IMR-90 (cell line): ENCODE data around the gene USP28. TPM values are rescaled to one million over a fixed set of nuclear protein-coding genes. Genes with fewer than 3 reads are reported as not detected.
"Not testable (repeated sequence)": the region's sequence is repeated elsewhere in the genome, so short reads cannot be mapped to it uniquely, and the experiment has no call there.

Source experiments
- ATAC-seq: fragments of 200-7000 bp; cut with Tn5 transposase; 2 replicates; pipeline ENCODE4 v1.9.1; 2020; ENCODE audit warnings: low read depth, mild to moderate bottlenecking, moderate library complexity
- BruUV-seq: library from RNA; stranded (reverse); fragments of 400-500 nt; replicated peaks from 2 replicates; lab custom pipeline; 2021; lab: Mats Ljungman, UMichigan
- CTCF ChIA-PET: fragments of 300-600 bp; formaldehyde crosslinking; extraction: SDS; loops from one replicate; lab custom pipeline; 2021; ENCODE audit warnings: antibody characterized with exemption; lab: Yijun Ruan, JAX
- POLR2A ChIA-PET: fragments of 300-600 bp; sonication (Branson Sonifier 250); formaldehyde crosslinking; loops from one replicate; lab custom pipeline; 2022; ENCODE audit warnings: antibody characterized with exemption; ENCODE audit not compliant: unreplicated experiment; lab: Charles Lee
- DNase-seq: peaks from one replicate; pipeline ENCODE4 v3.0.0; 2013
- H2AFZ ChIP-seq: replicated peaks from 2 replicates; pipeline ENCODE3; 2013; ENCODE audit warnings: low read length, mild to moderate bottlenecking; ENCODE audit not compliant: poor library complexity
- H2AK5ac ChIP-seq: 2 replicates; pipeline ENCODE4 v1.6.1; 2013; ENCODE audit warnings: low read depth, low read length, inconsistent platforms
- H2AK9ac ChIP-seq: replicated peaks from 2 replicates; pipeline ENCODE3; 2013; ENCODE audit warnings: mild to moderate bottlenecking, low read depth, low read length, moderate library complexity; ENCODE audit not compliant: poor library complexity
- H2BK120ac ChIP-seq: 2 replicates; pipeline ENCODE4 v1.6.1; 2013; ENCODE audit warnings: low read depth, low read length, inconsistent platforms
- H2BK15ac ChIP-seq: 3 replicates; pipeline ENCODE4 v1.6.1; 2013; ENCODE audit warnings: low read depth, low read length, inconsistent platforms
- H2BK20ac ChIP-seq: 2 replicates; pipeline ENCODE4 v1.6.1; 2013; ENCODE audit warnings: low read depth, mild to moderate bottlenecking, inconsistent platforms, low read length, moderate library complexity
- H2BK5ac ChIP-seq: 2 replicates; pipeline ENCODE4 v1.6.1; 2013; ENCODE audit warnings: mild to moderate bottlenecking, low read depth, low read length, inconsistent platforms; ENCODE audit not compliant: poor library complexity, severe bottlenecking
- H3K14ac ChIP-seq: replicated peaks from 2 replicates; pipeline ENCODE4 v1.6.1; 2013; ENCODE audit warnings: low read depth, low read length, inconsistent platforms
- H3K18ac ChIP-seq: 2 replicates; pipeline ENCODE4 v1.6.1; 2013; ENCODE audit warnings: low read depth, low read length, control low read depth
- H3K23ac ChIP-seq: 2 replicates; pipeline ENCODE4 v1.6.1; 2013; ENCODE audit warnings: low read depth, low read length, inconsistent platforms
- H3K27ac ChIP-seq: 2 replicates; pipeline ENCODE4 v1.5.1; 2013; ENCODE audit warnings: mild to moderate bottlenecking, control low read depth, low read length; ENCODE audit not compliant: insufficient read depth
- H3K27me3 ChIP-seq: 2 replicates; pipeline ENCODE4 v1.6.1; 2013; ENCODE audit warnings: low read length; ENCODE audit not compliant: control insufficient read depth, insufficient read depth
- H3K36me3 ChIP-seq: 2 replicates; pipeline ENCODE4 v1.6.1; 2013; ENCODE audit warnings: low read length, mixed read lengths; ENCODE audit not compliant: control insufficient read depth, insufficient read depth
- H3K4ac ChIP-seq: 2 replicates; pipeline ENCODE4 v1.6.1; 2013; ENCODE audit warnings: low read depth, low read length, inconsistent platforms
- H3K4me1 ChIP-seq: 2 replicates; pipeline ENCODE4 v1.6.1; 2013; ENCODE audit warnings: low read length, mixed read lengths; ENCODE audit not compliant: control insufficient read depth, insufficient read depth
- H3K4me2 ChIP-seq: 2 replicates; pipeline ENCODE4 v1.6.1; 2013; ENCODE audit warnings: low read depth, mild to moderate bottlenecking, control low read depth, low read length, moderate library complexity
- H3K4me3 ChIP-seq: 2 replicates; pipeline ENCODE4 v1.5.1; 2013; ENCODE audit warnings: low read depth, mild to moderate bottlenecking, control low read depth, low read length, moderate library complexity; ENCODE audit not compliant: insufficient read depth
- H3K56ac ChIP-seq: 2 replicates; pipeline ENCODE4 v1.6.1; 2013; ENCODE audit warnings: low read length, inconsistent platforms; ENCODE audit not compliant: insufficient read depth; ENCODE audit errors: extremely low read depth
- H3K79me1 ChIP-seq, 2 experiments: 2 replicates each; pipeline ENCODE4 v1.6.1; 2013; ENCODE audit warnings: low read length in 2 of 2, inconsistent platforms in 1 of 2, low read depth in 1 of 2
- H3K9ac ChIP-seq: 2 replicates; pipeline ENCODE4 v1.6.1; 2013; ENCODE audit warnings: low read depth, low read length, control low read depth
- H3K9me1 ChIP-seq: 2 replicates; pipeline ENCODE4 v1.6.1; 2013; ENCODE audit warnings: low read length, inconsistent platforms; ENCODE audit not compliant: insufficient read depth
- H3K9me3 ChIP-seq: 2 replicates; pipeline ENCODE4 v1.6.1; 2013; ENCODE audit warnings: low read length; ENCODE audit not compliant: control insufficient read depth, insufficient read depth
- H4K20me1 ChIP-seq: 2 replicates; pipeline ENCODE4 v1.6.1; 2013; ENCODE audit warnings: low read length, inconsistent platforms; ENCODE audit not compliant: insufficient read depth
- H4K5ac ChIP-seq: 2 replicates; pipeline ENCODE4 v1.6.1; 2013; ENCODE audit warnings: mild to moderate bottlenecking, low read depth, low read length, control low read depth
- H4K8ac ChIP-seq, 2 experiments: 2 replicates each; pipeline ENCODE4 v1.6.1; 2013; ENCODE audit warnings: low read depth in 2 of 2, low read length in 2 of 2, control low read depth in 1 of 2, inconsistent platforms in 1 of 2
- H4K91ac ChIP-seq: 2 replicates; pipeline ENCODE4 v1.6.1; 2013; ENCODE audit warnings: low read depth, low read length, inconsistent platforms; ENCODE audit not compliant: insufficient read depth
- BHLHE40 ChIP-seq: fragments of 150-350 bp; IDR thresholded peaks from 2 replicates; pipeline ENCODE4 v1.6.1; 2016; ENCODE audit warnings: mild to moderate bottlenecking, low read depth, low read length
- CHD1 ChIP-seq: IDR thresholded peaks from 2 replicates; pipeline ENCODE4 v1.6.1; 2012; ENCODE audit warnings: low read depth, low read length, improper control_type of control experiment
- FOS ChIP-seq: fragments of 150-350 bp; IDR thresholded peaks from 2 replicates; pipeline ENCODE4 v1.6.1; 2016; ENCODE audit warnings: low read depth, low read length
- MAFK ChIP-seq: IDR thresholded peaks from 2 replicates; pipeline ENCODE4 v1.6.1; 2012; ENCODE audit warnings: low read depth, low read length, improper control_type of control experiment
- MXI1 ChIP-seq: IDR thresholded peaks from 2 replicates; pipeline ENCODE4 v1.6.1; 2012; ENCODE audit warnings: low read depth, mild to moderate bottlenecking, low read length, moderate library complexity, borderline replicate concordance
- NFE2L2 ChIP-seq: fragments of 150-350 bp; IDR thresholded peaks from 2 replicates; pipeline ENCODE4 v1.6.1; 2016; ENCODE audit warnings: low read depth, mild to moderate bottlenecking, low read length
- POLR2A ChIP-seq: IDR thresholded peaks from 2 replicates; pipeline ENCODE4 v1.6.1; 2012; ENCODE audit warnings: mild to moderate bottlenecking, low read depth, low read length
- RAD21 ChIP-seq: IDR thresholded peaks from 2 replicates; pipeline ENCODE4 v1.6.1; 2012; ENCODE audit warnings: low read length, improper control_type of control experiment
- RCOR1 ChIP-seq: IDR thresholded peaks from 2 replicates; pipeline ENCODE4 v1.6.1; 2012; ENCODE audit warnings: mild to moderate bottlenecking, low read length, improper control_type of control experiment; ENCODE audit not compliant: insufficient replicate concordance
- WGBS, 2 experiments: methylation state at CpG; one replicate each; pipeline versions ENCODE4 v1.1.5 to v1.1.7; 2013; ENCODE audit warnings: missing lambda C conversion rate in 2 of 2; ENCODE audit not compliant: insufficient read length in 1 of 2; ENCODE audit errors: extremely low coverage in 2 of 2; 5-methylcytosine and 5-hydroxymethylcytosine counted together
- dilution Hi-C: fragments of 300-500 bp; cut with HindIII; formaldehyde crosslinking; loops from one replicate; pipeline ENCODE4 v1.14.3; 2018; ENCODE audit warnings: low sequenced_read_pairs; ENCODE audit not compliant: unreplicated experiment
- in situ Hi-C: fragments of 300-500 bp; cut with MboI; formaldehyde crosslinking; loops from 3 replicates; pipeline ENCODE4 v1.14.3; 2019; ENCODE audit warnings: low sequenced_read_pairs, inconsistent platforms, mixed read lengths
- intact Hi-C: fragments of 100-400 bp; cut with micrococcal nuclease; formaldehyde crosslinking; loops from 2 replicates; pipeline ENCODE4 v1.10.0; 2022
- polyA plus RNA-seq, 3 experiments: library from polyadenylated mRNA; depleted of rRNA; stranded (reverse); fragments of >200 nt; gene quantifications; 2 replicates each; pipeline ENCODE4 v1.2.3, GENCODE V29; 2012; ENCODE audit warnings: low replicate concordance in 1 of 3
- total RNA-seq: library from RNA; depleted of rRNA; stranded (reverse); fragments of >200 nt; gene quantifications from 2 replicates; pipeline ENCODE4 v1.2.3, GENCODE V29; 2012
- TF ChIP-seq, protein P1 (sequence below): fragments of 150-350 bp; IDR thresholded peaks from 2 replicates; pipeline ENCODE4 v1.6.1; 2017; ENCODE audit warnings: mild to moderate bottlenecking, antibody characterized with exemption, low read length, low read depth

Gene USP28
- total and polyA plus RNA-seq, 2 of the 4 experiments (the other 2 are of a cell fraction) = 17.0 to 36.0 TPM

DNA sequence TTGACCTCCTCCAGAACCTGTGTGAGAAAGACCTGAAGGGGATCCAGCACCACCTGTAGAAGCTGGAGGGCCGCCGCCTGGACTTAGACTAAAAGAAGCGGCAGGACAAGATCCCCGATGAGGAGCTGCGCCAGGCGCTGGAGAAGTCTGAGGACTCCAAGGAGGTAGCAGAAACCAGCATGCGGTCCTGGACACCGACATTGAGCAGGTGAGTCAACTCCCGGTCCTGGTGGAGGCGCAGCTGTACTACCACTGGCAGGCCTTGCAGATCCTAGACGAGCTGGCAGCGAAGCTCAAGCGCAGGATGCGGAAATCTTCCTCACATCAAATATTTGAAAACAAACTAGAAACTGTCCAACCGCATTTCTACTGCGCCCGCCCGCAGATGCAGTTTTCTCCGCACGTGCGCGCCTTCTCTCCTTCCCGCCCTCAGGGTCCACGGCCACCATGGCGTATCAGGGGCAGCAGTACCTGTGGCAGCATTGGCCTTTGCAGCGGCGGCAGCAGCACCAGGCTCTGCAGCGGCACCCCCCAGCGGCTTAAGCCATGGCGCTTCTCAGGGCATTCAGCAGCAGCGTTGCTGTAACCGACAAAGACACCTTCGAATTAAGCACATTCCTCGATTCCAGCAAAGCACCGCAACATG lies 85.6 kb downstream of the USP28 start:
- intact Hi-C loops = no loop called here
- Histone ChIP-seq H2AFZ (no peak overlapping the region), H3K4ac (no peak overlapping the region), H2BK15ac (no peak overlapping the region), H3K18ac (no peak overlapping the region), H4K5ac (no peak overlapping the region), H3K23ac (no peak overlapping the region), H3K36me3 (no peaks in the 10 kb centered on the region), H4K20me1 (no peaks in the 10 kb centered on the region), H3K4me3 (no peak overlapping the region), H3K56ac (no peak overlapping the region), H3K4me1 (no peaks in the 10 kb centered on the region), H2AK5ac (no peak overlapping the region), H3K9ac (no peak overlapping the region), H3K14ac (no peak overlapping the region), H4K8ac (no peak overlapping the region), H4K91ac (no peak overlapping the region), H3K79me1 (no peaks in the 10 kb centered on the region), H2BK20ac (no peak overlapping the region), H2AK9ac (no peak overlapping the region), H2BK120ac (no peak overlapping the region), H3K4me2 (no peak overlapping the region), H2BK5ac (no peak overlapping the region), H3K27ac (no peak overlapping the region), H3K9me3 (no peaks in the 10 kb centered on the region), H3K9me1 (no peaks in the 10 kb centered on the region), H3K27me3 (peaks cover 1% of the 10 kb centered on the region)
- ATAC-seq (no peak), DNase-seq (no peak)
- ChIA-PET CTCF (no interaction called here), POLR2A (no interaction called here)
- WGBS, 2 experiments = 62% methylated on average over 15 of the region's 35 CpGs; no CpG with 5 or more reads in 1 of the 2 experiments
- dilution Hi-C loops = no loop called here
- in situ Hi-C loops = no loop called here
- no peak for TF ChIP-seq POLR2A
- TF ChIP-seq, protein P1, sequence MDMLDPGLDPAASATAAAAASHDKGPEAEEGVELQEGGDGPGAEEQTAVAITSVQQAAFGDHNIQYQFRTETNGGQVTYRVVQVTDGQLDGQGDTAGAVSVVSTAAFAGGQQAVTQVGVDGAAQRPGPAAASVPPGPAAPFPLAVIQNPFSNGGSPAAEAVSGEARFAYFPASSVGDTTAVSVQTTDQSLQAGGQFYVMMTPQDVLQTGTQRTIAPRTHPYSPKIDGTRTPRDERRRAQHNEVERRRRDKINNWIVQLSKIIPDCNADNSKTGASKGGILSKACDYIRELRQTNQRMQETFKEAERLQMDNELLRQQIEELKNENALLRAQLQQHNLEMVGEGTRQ = no peak
- TF ChIP-seq MXI1 = no peak
- TF ChIP-seq RCOR1 = no peak
- no peak for TF ChIP-seq RAD21
- no peak for TF ChIP-seq FOS
- TF ChIP-seq BHLHE40 = no peak
- TF ChIP-seq MAFK = no peak
- TF ChIP-seq NFE2L2 = no peak
- no peak for TF ChIP-seq CHD1
- no TSS peak for BruUV-seq

DNA sequence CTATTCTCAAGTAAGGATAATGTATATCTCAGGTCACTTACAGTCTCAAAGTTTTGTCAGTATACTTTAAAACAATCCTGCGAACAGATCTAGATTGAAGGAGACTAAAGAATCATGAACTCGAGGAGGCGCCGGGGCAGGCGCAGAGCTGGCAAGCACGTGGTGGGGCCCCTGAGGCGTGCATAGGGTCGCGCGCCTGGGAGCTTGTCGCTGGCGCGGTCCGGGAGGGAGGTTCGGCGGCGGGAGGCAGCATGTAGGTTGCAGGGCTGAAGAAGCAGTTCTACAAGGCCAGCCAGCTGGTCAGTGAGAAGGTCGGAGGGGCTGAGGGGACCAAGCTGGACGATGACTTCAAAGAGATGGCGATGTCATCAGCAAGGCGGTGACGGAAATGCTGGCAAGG lies 86.4 kb downstream of the USP28 start:
- H2BK5ac ChIP-seq, in situ Hi-C loops, H2AK9ac ChIP-seq, dilution Hi-C loops, H3K4ac ChIP-seq, H3K27me3 ChIP-seq, H3K9me3 ChIP-seq, H3K9me1 ChIP-seq, H4K8ac ChIP-seq, H2AFZ ChIP-seq, DNase-seq, H3K14ac ChIP-seq, BruUV-seq, H2AK5ac ChIP-seq, H4K20me1 ChIP-seq, H2BK15ac ChIP-seq, intact Hi-C loops, H3K56ac ChIP-seq, H3K9ac ChIP-seq, H3K4me1 ChIP-seq, H3K23ac ChIP-seq, H3K4me3 ChIP-seq, H2BK120ac ChIP-seq, H3K18ac ChIP-seq, H4K91ac ChIP-seq, H3K79me1 ChIP-seq, H3K4me2 ChIP-seq, CTCF ChIA-PET, H3K27ac ChIP-seq, H4K5ac ChIP-seq, H3K36me3 ChIP-seq, POLR2A ChIA-PET, ATAC-seq, H2BK20ac ChIP-seq: not testable (repeated sequence)
- WGBS, 2 experiments = 83% methylated on average over 14 of the region's 22 CpGs; no CpG with 5 or more reads in 1 of the 2 experiments
